Muscle layer of colon (tissue), 2 donors: Measurements from ENCODE around the gene ASH1L.
A peak's percentile ranks its signal among the peaks of the same experiment; 100 is the strongest.

Source experiments
- H3K27ac ChIP-seq: one replicate; pipeline ENCODE4 v1.7.0; 2013; ENCODE audit warnings: low read depth, mild to moderate bottlenecking, low read length, moderate library complexity
- H3K27me3 ChIP-seq, 2 donors: one replicate each; pipeline ENCODE4 v1.7.0; 2013; ENCODE audit warnings: low read length in 2 of 2, mild to moderate bottlenecking in 2 of 2; ENCODE audit not compliant: insufficient read depth in 2 of 2, control insufficient read depth in 1 of 2
- H3K36me3 ChIP-seq: one replicate; pipeline ENCODE4 v1.7.0; 2013; ENCODE audit warnings: mild to moderate bottlenecking, low read length; ENCODE audit not compliant: insufficient read depth
- H3K4me1 ChIP-seq: one replicate; pipeline ENCODE4 v1.7.0; 2013; ENCODE audit warnings: mild to moderate bottlenecking, low read length; ENCODE audit not compliant: insufficient read depth
- H3K4me3 ChIP-seq, 2 donors: one replicate each; pipeline ENCODE4 v1.7.0; 2013; ENCODE audit warnings: low read length in 2 of 2, low read depth in 1 of 2, mild to moderate bottlenecking in 1 of 2, moderate library complexity in 1 of 2
- H3K9ac ChIP-seq: one replicate; pipeline ENCODE4 v1.7.0; 2013; ENCODE audit warnings: low read length
- H3K9me3 ChIP-seq: one replicate; pipeline ENCODE4 v1.7.0; 2013; ENCODE audit warnings: mild to moderate bottlenecking, low read length
- donor health status: abdominal sarcoma.
- donor health status: Adenocarcinoma of cecum.

Gene ASH1L

DNA sequence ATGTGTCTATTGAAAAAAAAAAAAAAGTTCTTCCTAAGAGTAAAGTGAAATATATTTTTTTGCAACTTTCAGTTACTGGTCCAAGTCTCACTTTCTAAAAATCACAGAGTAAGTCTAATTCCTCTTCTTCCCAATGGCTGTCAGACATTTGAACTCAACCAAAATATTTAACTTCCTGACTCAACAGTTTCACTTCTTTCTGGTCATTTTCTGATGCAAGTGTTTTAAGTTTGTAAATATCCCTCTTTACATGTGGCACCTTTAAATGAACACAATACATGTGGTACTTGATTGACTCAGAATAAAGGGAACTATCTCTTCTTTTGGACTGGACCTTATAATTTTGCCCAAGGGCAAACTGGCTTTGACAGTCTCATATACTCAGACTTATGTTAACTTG, 76.7 kb downstream of the ASH1L start:
- Histone ChIP-seq H3K27ac (no peak overlapping the region), H3K9ac (no peak overlapping the region), H3K4me1 (peaks cover 9% of the 10 kb centered on the region), H3K27me3 (no peaks in the 10 kb centered on the region), H3K4me3 (no peak overlapping the region), H3K9me3 (no peaks in the 10 kb centered on the region), H3K36me3 (no peaks in the 10 kb centered on the region)

DNA sequence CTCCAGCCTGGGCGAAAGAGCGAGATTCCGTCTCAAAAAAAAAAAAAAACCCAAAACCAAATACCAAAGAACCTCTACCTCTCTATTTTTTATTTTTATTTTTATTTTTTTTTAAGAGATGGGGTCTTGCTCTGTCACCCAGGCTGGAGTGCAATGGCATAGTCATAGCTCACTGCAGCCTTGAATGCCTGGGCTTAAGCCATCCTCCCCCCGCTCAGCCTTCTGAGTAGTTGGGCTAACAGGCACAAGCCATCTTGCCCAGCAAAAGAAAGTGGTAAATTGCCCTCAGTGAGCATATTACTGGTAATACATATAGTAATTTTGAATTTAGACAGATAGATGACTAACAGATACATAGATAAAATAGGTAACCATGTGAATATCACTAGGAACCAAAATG, 77.4 kb downstream of the ASH1L start:
- H3K9ac ChIP-seq = no peak overlapping the region
- H3K4me3 ChIP-seq = no peak overlapping the region
- H3K27me3 ChIP-seq = no peaks in the 10 kb centered on the region
- H3K9me3 ChIP-seq = no peaks in the 10 kb centered on the region
- H3K4me1 ChIP-seq = peaks cover 9% of the 10 kb centered on the region
- H3K36me3 ChIP-seq = no peaks in the 10 kb centered on the region
- H3K27ac ChIP-seq = no peak overlapping the region

DNA sequence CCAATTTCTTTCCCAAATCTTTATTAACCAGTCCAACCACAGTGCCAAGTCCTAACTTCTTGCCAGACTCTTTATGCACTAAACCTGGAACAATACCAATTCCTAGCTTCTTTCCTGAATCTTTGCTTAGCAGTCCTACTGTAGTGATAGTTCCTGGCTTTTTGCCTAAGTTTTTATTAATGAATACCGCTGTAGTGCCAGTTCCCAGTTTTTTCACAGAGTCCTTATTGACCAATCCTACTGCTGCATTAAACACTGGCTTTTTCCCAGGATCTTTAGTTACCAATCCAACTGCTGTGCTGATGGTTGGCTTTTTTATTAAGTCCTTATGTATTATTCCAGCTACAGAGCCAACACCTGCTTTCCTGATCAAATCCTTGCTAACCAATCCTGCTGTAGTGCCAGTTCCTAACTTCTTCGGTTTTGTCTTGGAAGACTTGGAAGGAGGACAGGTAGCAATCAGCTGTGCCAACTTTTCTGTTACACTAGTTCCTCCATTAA, 80.8 kb downstream of the ASH1L start:
- Histone ChIP-seq H3K27me3 (no peaks in the 10 kb centered on the region), H3K9me3 (no peaks in the 10 kb centered on the region), H3K27ac (no peak overlapping the region), H3K4me1 (peaks cover 9% of the 10 kb centered on the region), H3K36me3 (no peaks in the 10 kb centered on the region), H3K4me3 (no peak overlapping the region), H3K9ac (no peak overlapping the region)

DNA sequence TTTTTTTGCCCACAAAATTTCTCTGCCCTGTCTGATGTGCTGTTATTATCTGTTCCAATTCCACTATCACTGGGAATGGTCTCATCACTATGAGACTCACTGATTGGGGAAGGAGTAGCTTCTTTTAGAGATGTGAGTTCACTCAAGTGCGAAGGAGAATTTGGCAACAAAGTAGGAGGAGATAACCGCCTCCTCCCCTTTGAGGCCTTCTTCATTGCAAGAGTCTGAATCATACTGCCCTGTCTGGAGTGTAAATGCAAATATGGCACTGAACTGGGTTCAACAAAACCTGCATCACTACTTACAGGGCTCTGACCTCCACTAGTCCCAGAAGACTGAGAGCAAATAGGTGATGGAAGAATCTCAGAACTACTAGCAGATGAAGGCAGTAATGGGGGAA, 83.4 kb downstream of the ASH1L start:
- no peaks in the 10 kb centered on the region for H3K27me3 ChIP-seq
- H3K9me3 ChIP-seq = no peaks in the 10 kb centered on the region
- no peak overlapping the region for H3K9ac ChIP-seq
- H3K4me3 ChIP-seq = no peak overlapping the region
- peaks cover 9% of the 10 kb centered on the region for H3K4me1 ChIP-seq
- H3K27ac ChIP-seq = no peak overlapping the region
- H3K36me3 ChIP-seq = no peaks in the 10 kb centered on the region

DNA sequence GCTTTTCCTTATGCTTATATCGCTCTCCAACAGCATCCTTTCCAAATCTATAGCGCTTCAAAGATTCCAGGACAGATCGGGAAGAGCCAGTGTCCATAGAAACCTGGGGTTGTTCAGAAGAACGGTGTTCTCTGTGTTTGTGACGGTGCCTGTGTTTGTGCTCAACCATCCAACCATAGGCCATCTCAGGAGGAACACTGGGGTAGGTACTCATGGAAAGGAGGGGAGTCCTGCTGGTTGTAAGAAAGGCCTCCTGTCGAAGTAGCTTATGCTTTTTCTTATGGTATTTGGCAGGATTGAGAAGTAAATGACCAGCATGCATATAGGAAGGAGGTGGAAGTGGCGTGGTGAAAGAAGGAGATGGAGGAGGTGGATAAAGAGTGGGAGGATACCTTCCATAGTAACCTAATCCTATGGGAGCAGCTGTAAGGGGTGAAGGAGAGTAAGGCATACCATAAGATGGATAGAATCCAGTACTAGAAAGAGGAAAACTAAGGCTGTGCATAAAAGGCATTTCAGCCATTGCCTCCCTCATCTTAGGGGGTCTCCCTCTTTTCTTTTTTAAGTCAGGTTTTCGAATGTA, 84.2 kb downstream of the ASH1L start:
- Histone ChIP-seq H3K36me3 (no peaks in the 10 kb centered on the region), H3K27ac (no peak overlapping the region), H3K4me1 (peaks cover 9% of the 10 kb centered on the region), H3K9me3 (no peaks in the 10 kb centered on the region), H3K27me3 (no peaks in the 10 kb centered on the region), H3K4me3 (no peak overlapping the region), H3K9ac (no peak overlapping the region)

DNA sequence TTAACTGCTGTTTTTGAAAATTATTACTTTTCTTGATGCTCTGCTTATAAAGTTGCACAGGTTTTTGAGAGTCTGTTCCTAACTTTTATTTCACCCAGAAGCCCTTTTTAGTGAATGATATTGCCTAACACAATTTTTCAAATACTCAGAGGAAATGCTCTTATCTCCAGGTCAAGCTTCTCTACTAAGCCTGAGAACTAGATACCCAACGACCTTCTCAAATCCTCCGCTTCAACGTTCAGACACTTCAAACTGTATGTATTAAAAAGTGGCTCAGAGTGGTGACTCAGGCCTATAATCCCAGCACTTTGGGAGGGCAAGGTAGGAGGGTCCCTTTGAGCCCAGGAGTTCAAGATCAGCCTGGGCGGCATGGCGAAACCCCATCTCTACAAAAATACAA, 88.5 kb downstream of the ASH1L start:
- no peak overlapping the region for H3K27ac ChIP-seq

DNA sequence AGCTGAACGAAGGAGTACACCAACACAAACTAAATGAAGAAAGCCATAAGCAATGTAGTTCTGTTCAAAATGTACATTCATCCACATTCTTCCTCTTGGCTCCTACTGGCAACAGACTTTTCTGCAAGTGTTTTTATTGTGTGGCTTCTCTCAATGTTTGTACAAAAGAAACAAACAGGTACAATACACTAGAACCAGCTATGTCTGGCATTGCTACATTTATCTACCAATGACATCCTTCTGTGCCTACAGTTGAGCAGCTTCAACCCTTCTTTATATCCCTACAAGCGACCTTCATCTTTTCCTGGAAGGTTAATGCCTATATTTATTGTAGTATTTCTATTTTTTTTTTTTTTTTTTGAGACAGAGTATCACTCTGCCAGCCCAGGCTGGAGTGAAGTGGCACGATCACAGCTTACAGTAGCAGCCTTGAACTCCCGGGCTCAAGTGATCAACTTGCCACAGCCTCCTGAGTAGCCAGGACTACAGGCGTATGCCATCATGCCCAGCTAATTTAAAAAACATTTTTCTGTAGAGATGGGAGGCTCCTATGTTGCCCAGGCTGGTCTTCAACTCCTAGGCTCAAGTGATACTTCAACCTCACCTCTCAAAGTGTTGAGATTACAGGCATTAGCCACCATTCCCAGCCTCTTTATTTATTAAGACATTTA, 89.3 kb downstream of the ASH1L start:
- no peak overlapping the region for H3K9ac ChIP-seq
- no peak overlapping the region for H3K27ac ChIP-seq
- peaks cover 5% of the 10 kb centered on the region for H3K9me3 ChIP-seq
- H3K4me3 ChIP-seq = no peak overlapping the region
- H3K4me1 ChIP-seq = no peaks in the 10 kb centered on the region
- H3K36me3 ChIP-seq = no peaks in the 10 kb centered on the region
- no peaks in the 10 kb centered on the region for H3K27me3 ChIP-seq

More for the DNA sequence above, 88.5 kb downstream of the ASH1L start:
- Histone ChIP-seq H3K9ac (no peak overlapping the region), H3K27me3 (no peaks in the 10 kb centered on the region), H3K36me3 (no peaks in the 10 kb centered on the region), H3K4me3 (no peak overlapping the region), H3K4me1 (no peaks in the 10 kb centered on the region), H3K9me3 (peaks cover 5% of the 10 kb centered on the region)

DNA sequence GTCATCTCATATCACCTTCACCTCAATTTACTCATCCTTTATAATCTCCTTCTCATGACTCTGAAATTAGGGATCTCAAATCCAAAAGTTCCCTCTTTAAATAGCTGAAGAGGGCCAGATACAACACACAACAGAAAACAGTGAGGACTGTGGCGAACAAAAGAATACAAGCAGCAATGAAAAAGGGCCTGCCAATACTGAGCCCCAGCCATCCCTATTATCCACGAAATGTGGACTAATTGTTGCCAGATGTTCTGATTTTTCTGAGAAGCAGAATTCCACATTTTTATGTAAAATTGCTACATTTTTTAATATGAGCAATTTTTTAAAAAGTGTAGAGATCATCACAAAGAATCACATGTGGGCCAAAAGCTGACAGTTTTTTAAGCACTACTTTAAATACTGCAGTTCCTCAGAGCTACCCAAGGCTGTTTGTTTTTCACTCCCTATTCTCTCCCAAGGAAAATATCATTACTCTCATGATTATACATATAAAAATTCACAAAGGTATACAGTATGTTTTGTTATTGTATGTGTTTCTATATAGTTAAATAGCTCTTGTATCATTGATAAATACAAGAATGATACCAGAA, 90.0 kb downstream of the ASH1L start:
- no peak overlapping the region for H3K4me3 ChIP-seq
- no peak overlapping the region for H3K9ac ChIP-seq
- no peaks in the 10 kb centered on the region for H3K4me1 ChIP-seq
- H3K27me3 ChIP-seq = no peaks in the 10 kb centered on the region
- H3K9me3 ChIP-seq = peaks cover 5% of the 10 kb centered on the region
- H3K36me3 ChIP-seq = no peaks in the 10 kb centered on the region
- no peak overlapping the region for H3K27ac ChIP-seq

DNA sequence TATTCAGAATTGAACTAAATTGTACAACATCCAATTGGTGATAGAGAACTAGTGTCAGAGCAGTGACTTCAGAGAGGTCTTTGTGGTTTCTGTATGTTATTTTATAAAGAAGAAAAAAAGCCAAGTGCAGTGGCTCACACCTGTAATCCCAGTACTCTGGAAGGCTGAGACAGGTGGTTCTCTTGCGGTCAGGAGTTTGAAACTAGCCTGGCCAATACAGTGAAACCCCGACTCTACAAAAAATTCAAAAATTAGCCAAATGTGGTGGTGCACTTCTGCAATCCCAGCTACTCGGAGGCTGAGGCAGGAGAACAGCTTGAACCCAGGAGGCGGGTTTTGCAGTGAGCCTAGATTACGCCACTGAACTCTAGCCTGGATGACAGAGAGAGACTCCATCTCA, 90.7 kb downstream of the ASH1L start:
- Histone ChIP-seq H3K4me1 (no peaks in the 10 kb centered on the region), H3K9me3 (peaks cover 5% of the 10 kb centered on the region), H3K27ac (no peak overlapping the region)

DNA sequence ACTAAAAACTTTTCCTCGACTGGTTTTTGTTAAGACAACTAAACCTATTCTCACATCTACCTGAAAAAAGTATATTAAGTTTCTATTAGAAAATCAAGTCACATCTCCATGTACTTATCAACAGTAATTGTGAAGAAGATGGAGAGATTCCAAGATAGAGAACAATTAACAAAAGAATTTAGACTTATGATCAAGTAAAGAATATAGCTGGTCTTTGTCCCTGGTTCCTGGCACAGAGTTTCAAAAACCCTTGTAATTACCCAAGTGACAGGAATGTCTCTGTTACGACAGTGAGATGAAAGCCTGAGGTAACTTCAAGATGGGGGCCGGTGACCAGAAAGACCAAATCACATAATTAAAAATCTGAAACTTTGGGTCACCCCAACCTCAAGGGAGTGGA, 91.6 kb downstream of the ASH1L start:
- H3K27ac ChIP-seq = no peak overlapping the region
- H3K4me3 ChIP-seq = no peak overlapping the region
- no peaks in the 10 kb centered on the region for H3K4me1 ChIP-seq

More for the DNA sequence above, 90.7 kb downstream of the ASH1L start:
- H3K36me3 ChIP-seq = no peaks in the 10 kb centered on the region
- H3K27me3 ChIP-seq = no peaks in the 10 kb centered on the region
- no peak overlapping the region for H3K9ac ChIP-seq
- peak overlapping the region in 1 of 2 donors; percentile 17 for H3K4me3 ChIP-seq

DNA sequence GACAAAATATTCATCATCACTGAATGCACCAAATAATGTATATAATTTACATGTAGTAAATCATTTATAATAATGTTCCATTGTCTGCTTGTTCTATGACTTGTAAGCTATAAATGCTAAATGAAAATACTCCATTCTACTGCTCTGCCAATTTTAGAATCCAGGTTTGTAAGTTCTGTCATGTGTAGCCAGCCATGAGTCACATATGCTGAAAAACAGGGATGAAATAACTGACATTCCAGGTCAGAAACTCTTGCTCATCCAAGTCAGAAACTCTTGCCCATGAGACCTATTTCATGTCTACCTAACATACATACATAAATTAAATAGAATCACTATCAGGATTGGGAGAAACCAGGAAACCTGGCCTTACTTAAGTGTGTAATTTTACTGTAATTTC, 95.6 kb downstream of the ASH1L start:
- Histone ChIP-seq H3K27me3 (no peaks in the 10 kb centered on the region), H3K4me3 (no peak overlapping the region), H3K9ac (no peak overlapping the region), H3K27ac (no peak overlapping the region), H3K36me3 (no peaks in the 10 kb centered on the region), H3K9me3 (peaks cover 5% of the 10 kb centered on the region), H3K4me1 (no peaks in the 10 kb centered on the region)

More for the DNA sequence above, 91.6 kb downstream of the ASH1L start:
- no peaks in the 10 kb centered on the region for H3K27me3 ChIP-seq
- no peak overlapping the region for H3K9ac ChIP-seq
- no peaks in the 10 kb centered on the region for H3K36me3 ChIP-seq
- peaks cover 5% of the 10 kb centered on the region for H3K9me3 ChIP-seq

DNA sequence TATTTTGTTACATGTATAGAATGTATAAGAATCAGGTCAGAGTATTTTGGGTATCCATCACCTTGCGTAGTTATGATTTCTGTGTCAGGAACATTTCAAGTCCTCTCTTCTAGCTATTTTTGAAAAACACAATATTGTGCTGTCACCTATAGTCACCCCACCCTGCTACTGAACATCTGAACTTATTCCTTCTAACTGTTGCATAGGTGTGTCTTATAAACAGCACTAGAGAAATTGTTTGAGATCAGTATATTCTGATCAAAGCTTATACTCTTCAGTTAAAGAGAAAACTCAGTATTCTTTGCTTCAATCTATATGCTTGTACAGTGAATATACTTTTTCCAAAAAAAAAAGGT, 96.0 kb downstream of the ASH1L start:
- Histone ChIP-seq H3K27ac (no peak overlapping the region), H3K4me3 (no peak overlapping the region), H3K9ac (no peak overlapping the region), H3K36me3 (no peaks in the 10 kb centered on the region), H3K4me1 (no peaks in the 10 kb centered on the region), H3K9me3 (peaks cover 3% of the 10 kb centered on the region), H3K27me3 (no peaks in the 10 kb centered on the region)
